ENCODE measurements around the gene CR1L. TPM values are rescaled to one million over a fixed set of nuclear protein-coding genes. Genes with fewer than 3 reads are reported as not detected.

CR1L gene
- polyA plus RNA-seq, 1 donor from 2014 or later, result not detected

DNA sequence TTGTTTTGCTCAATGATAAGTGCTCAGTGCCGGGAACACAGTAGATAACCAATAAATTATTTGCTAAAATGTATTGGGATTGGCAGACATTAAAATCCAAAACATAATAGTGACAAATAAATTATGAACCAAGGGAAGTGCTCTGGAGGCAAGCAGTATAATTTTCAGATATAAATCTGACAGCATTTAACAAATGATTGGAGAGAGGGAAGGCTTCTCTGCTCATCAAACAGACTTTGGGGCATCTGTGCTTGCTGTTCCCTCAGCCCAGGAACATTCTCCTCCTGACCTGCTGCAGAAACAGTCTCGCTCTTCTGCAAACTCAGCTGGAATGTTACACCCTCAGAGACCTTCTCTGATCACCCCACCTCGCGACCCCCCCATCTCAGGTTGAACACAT lies 109.1 kb downstream of the CR1L start:
- no peaks in the 10 kb centered on the region for H3K9me2 ChIP-seq (ENCODE audit: insufficient read depth, low read length)
- H3K4me2 ChIP-seq (ENCODE audit: low read length), result peak overlapping the region; percentile 86
- peaks cover 6% of the 10 kb centered on the region for H3K36me3 ChIP-seq (ENCODE audit: insufficient read depth, low read length)
- H4K20me1 ChIP-seq (ENCODE audit: insufficient read depth), result peaks cover 8% of the 10 kb centered on the region
- no peak overlapping the region for H2AFZ ChIP-seq (ENCODE audit: low read depth, low read length)
- no peak for TF ChIP-seq SMC3 (conservative IDR thresholded peaks at IDR 0.05; ENCODE audit: poor library complexity)
- no peak for TF ChIP-seq POLR2AphosphoS5 (IDR thresholded peaks at IDR 0.05)
- no peak for TF ChIP-seq EZH2 (IDR thresholded peaks at IDR 0.05; ENCODE audit: borderline replicate concordance, insufficient read depth, low read length, poor library complexity, severe bottlenecking)
- TF ChIP-seq REST (IDR thresholded peaks at IDR 0.05; ENCODE audit: borderline replicate concordance), result no peak
- no peak for TF ChIP-seq EP300 (conservative IDR thresholded peaks at IDR 0.05; ENCODE audit: poor library complexity, severe bottlenecking)
- TF ChIP-seq, protein P1, sequence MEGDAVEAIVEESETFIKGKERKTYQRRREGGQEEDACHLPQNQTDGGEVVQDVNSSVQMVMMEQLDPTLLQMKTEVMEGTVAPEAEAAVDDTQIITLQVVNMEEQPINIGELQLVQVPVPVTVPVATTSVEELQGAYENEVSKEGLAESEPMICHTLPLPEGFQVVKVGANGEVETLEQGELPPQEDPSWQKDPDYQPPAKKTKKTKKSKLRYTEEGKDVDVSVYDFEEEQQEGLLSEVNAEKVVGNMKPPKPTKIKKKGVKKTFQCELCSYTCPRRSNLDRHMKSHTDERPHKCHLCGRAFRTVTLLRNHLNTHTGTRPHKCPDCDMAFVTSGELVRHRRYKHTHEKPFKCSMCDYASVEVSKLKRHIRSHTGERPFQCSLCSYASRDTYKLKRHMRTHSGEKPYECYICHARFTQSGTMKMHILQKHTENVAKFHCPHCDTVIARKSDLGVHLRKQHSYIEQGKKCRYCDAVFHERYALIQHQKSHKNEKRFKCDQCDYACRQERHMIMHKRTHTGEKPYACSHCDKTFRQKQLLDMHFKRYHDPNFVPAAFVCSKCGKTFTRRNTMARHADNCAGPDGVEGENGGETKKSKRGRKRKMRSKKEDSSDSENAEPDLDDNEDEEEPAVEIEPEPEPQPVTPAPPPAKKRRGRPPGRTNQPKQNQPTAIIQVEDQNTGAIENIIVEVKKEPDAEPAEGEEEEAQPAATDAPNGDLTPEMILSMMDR (IDR thresholded peaks at IDR 0.05; ENCODE audit: poor library complexity, severe bottlenecking), result no peak
- no peak for TF ChIP-seq TAF1 (IDR thresholded peaks at IDR 0.05; ENCODE audit: low read depth)
- no peak for TF ChIP-seq RAD21 (conservative IDR thresholded peaks at IDR 0.05)
- TF ChIP-seq MXI1 (conservative IDR thresholded peaks at IDR 0.05; ENCODE audit: poor library complexity, severe bottlenecking), result no peak
- no peaks in the 10 kb centered on the region for H3K9me3 ChIP-seq (ENCODE audit: low read length)
- no peaks in the 10 kb centered on the region for H3K27me3 ChIP-seq (ENCODE audit: insufficient read depth, low read depth, low read length)
- no peaks in the 10 kb centered on the region for H3F3A ChIP-seq (ENCODE audit: insufficient read depth, low read length, poor library complexity, severe bottlenecking)
- peak overlapping the region; percentile 96 for H3K4me3 ChIP-seq (ENCODE audit: low read length)
- no peak overlapping the region for H3K27ac ChIP-seq (ENCODE audit: low read length)
- H3K79me2 ChIP-seq (replicated peaks; ENCODE audit: insufficient read depth, low read length), result peaks cover 65% of the 10 kb centered on the region
- peak overlapping the region; percentile 96 for H3K9ac ChIP-seq (ENCODE audit: low read length)

GRCh38 chr1:207754974-207755700 lies 110.2 kb downstream of the CR1L start:
- no peaks in the 10 kb centered on the region for H3F3A ChIP-seq (ENCODE audit: insufficient read depth, low read length, poor library complexity, severe bottlenecking)
- no peaks in the 10 kb centered on the region for H3K27me3 ChIP-seq (ENCODE audit: insufficient read depth, low read depth, low read length)
- peaks cover 11% of the 10 kb centered on the region for H3K36me3 ChIP-seq (ENCODE audit: insufficient read depth, low read length)
- H4K20me1 ChIP-seq (ENCODE audit: insufficient read depth), result peaks cover 8% of the 10 kb centered on the region
- TF ChIP-seq EP300 (conservative IDR thresholded peaks at IDR 0.05; ENCODE audit: poor library complexity, severe bottlenecking) (no peak), SMC3 (conservative IDR thresholded peaks at IDR 0.05; ENCODE audit: poor library complexity) (no peak), POLR2AphosphoS5 (IDR thresholded peaks at IDR 0.05) (no peak)
- TF ChIP-seq, protein P1 (IDR thresholded peaks at IDR 0.05; ENCODE audit: poor library complexity, severe bottlenecking), result no peak
- peaks cover 71% of the 10 kb centered on the region for H3K79me2 ChIP-seq (replicated peaks; ENCODE audit: insufficient read depth, low read length)
- no peak overlapping the region for H3K27ac ChIP-seq (ENCODE audit: low read length)
- H3K4me3 ChIP-seq (ENCODE audit: low read length), result peak overlapping the region; percentile 96
- H3K9me2 ChIP-seq (ENCODE audit: insufficient read depth, low read length), result no peaks in the 10 kb centered on the region
- H3K9me3 ChIP-seq (ENCODE audit: low read length), result no peaks in the 10 kb centered on the region
- no peak overlapping the region for H3K4me2 ChIP-seq (ENCODE audit: low read length)
- no peak overlapping the region for H2AFZ ChIP-seq (ENCODE audit: low read depth, low read length)
- H3K9ac ChIP-seq (ENCODE audit: low read length), result no peak overlapping the region
